HG03097 (cell line): Measurements from ENCODE around the gene RPL3.

Experiments
- ATAC-seq: cut with Tn5 transposase; IDR thresholded peaks from one replicate; pipeline ENCODE4 v1.9.1; 2021; ENCODE audit not compliant: unreplicated experiment, low FRiP score

RPL3 gene

GRCh38 chr22:39265143-39265886 lies 54.1 kb downstream of the RPL3 start:
- ATAC-seq, result no peak

DNA sequence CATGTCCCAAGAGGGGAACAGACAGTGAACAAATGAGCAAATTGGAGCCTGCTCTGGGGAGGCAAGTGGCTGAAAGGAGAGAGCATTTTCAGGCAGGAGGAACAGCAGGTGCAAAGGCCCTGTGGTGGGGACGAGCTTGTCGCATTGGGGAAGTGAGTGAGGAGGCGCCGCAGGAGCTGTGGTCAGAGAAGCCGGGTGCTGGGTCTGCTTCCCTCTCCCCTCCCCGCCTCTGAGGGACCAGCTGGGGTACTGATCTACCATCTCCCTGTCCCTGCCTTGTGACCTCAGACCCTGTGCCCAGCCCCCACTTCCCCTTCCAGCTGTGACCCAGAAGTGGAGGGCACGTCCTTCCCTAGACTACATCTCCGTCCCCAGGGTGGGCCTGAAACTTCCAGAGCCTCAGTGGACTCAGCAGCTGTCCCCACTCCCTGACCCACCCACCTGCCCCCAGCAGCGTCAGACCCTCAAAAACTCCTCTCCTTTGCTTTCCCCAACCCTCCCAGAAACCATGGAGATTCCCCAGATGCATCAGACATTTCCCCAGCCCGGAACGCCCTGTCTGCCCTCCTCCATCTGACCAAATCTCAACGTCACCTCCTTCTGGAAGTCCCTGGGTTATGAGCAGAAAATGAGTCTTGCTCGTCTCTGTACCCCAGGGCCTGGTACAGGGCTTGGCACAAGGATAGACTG lies 54.9 kb downstream of the RPL3 start:
- ATAC-seq, result no peak

- ATAC-seq, result no peak
Measured at GRCh38 chr22:39263626-39264348, 55.6 kb downstream of the RPL3 start.
